Measurements from ENCODE around the gene LETM1. TPM values are rescaled to one million over a fixed set of nuclear protein-coding genes. Genes with fewer than 3 reads are reported as not detected.

The LETM1 gene
- total and polyA plus RNA-seq, 2 of the 13 experiments (the other 11 are each of a cell fraction or from before 2014, with no cell fraction given), result 9.7 to 41.6 TPM

GRCh38 chr4:1833307-1834046 is 22.5 kb downstream of the LETM1 start:
- 93% methylated on average over 7 of the region's 14 CpGs for WGBS (ENCODE audit: low lambda C conversion rate)
- DNase-seq (ENCODE audit: low spot score) (no peak), FAIRE-seq (no peak), ATAC-seq (no peak)
- H3K79me2 ChIP-seq (ENCODE audit: insufficient read depth, low read length), result no peaks in the 10 kb centered on the region
- CTCF ChIA-PET (ENCODE audit: low intra/inter-chr PET ratio, low total read pairs), result no interaction called here
- peaks cover 21 to 63% of the 10 kb centered on the region in 2 experiments; a peak in 4 of 5 replicates for H3K36me3 ChIP-seq (replicated peaks in 1 of 2; ENCODE audit: control insufficient read depth in 1 of 2, insufficient read depth in 2 of 2, low read length in 2 of 2)
- H3K9me3 ChIP-seq (ENCODE audit: low read length), result no peaks in the 10 kb centered on the region
- no peak overlapping the region for H3K4me2 ChIP-seq (ENCODE audit: low read depth, low read length)
- H3K4me3 ChIP-seq (replicated peaks in 1 of 3; ENCODE audit: insufficient read depth in 1 of 3, low read depth in 2 of 3, low read length in 3 of 3), result no peak overlapping the region
- BruUV-seq (replicated peaks), result no TSS peak
- TF ChIP-seq TGIF2 (CRISPR knock-in tag; IDR thresholded peaks at IDR 0.05) (no peak), ZNF296 (CRISPR knock-in tag; conservative IDR thresholded peaks at IDR 0.05) (no peak), TBX3 (IDR thresholded peaks at IDR 0.05; ENCODE audit: borderline replicate concordance) (no peak), KLF16 (CRISPR knock-in tag; IDR thresholded peaks at IDR 0.05) (no peak), ZNF691 (CRISPR knock-in tag; IDR thresholded peaks at IDR 0.05; ENCODE audit: borderline replicate concordance, low read depth) (no peak)
- no peak overlapping the region for H3K27ac ChIP-seq (ENCODE audit: extremely low read length, insufficient read depth, low read length)
- H2AFZ ChIP-seq (ENCODE audit: low read length), result no peak overlapping the region
- in situ Hi-C loops (cut with HindIII; ENCODE audit: extremely low pct_ligation_motif_present, low pct_unique_long_range_greater_than_20kb), result no loop called here
- no peaks in the 10 kb centered on the region for H4K20me1 ChIP-seq (ENCODE audit: insufficient read depth, low read length)
- intact Hi-C loops (cut with micrococcal nuclease; ENCODE audit: unreplicated experiment), result no loop called here
- H3K27me3 ChIP-seq (ENCODE audit: control insufficient read depth in 1 of 2, insufficient read depth in 2 of 2, low read length in 2 of 2), result no peaks in the 10 kb centered on the region
- POLR2A ChIA-PET, result no interaction called here
- H3K4me1 ChIP-seq (ENCODE audit: insufficient read depth, low read length), result peaks cover 22% of the 10 kb centered on the region
- no peak overlapping the region for H3K9ac ChIP-seq (ENCODE audit: insufficient read depth, low read depth, low read length)

- Histone ChIP-seq H3K9me3 (ENCODE audit: low read length) (no peaks in the 10 kb centered on the region), H3K4me3 (replicated peaks in 1 of 3; ENCODE audit: insufficient read depth in 1 of 3, low read depth in 2 of 3, low read length in 3 of 3) (no peak overlapping the region), H3K27me3 (ENCODE audit: control insufficient read depth in 1 of 2, insufficient read depth in 2 of 2, low read length in 2 of 2) (no peaks in the 10 kb centered on the region), H3K79me2 (ENCODE audit: insufficient read depth, low read length) (no peaks in the 10 kb centered on the region), H3K36me3 (replicated peaks in 1 of 2; ENCODE audit: control insufficient read depth in 1 of 2, insufficient read depth in 2 of 2, low read length in 2 of 2) (peaks cover 18 to 57% of the 10 kb centered on the region in 2 experiments; a peak in 4 of 5 replicates), H3K4me1 (ENCODE audit: insufficient read depth, low read length) (peaks cover 22% of the 10 kb centered on the region), H2AFZ (ENCODE audit: low read length) (no peak overlapping the region), H3K4me2 (ENCODE audit: low read depth, low read length) (no peak overlapping the region), H3K9ac (ENCODE audit: insufficient read depth, low read depth, low read length) (no peak overlapping the region), H4K20me1 (ENCODE audit: insufficient read depth, low read length) (no peaks in the 10 kb centered on the region), H3K27ac (ENCODE audit: extremely low read length, insufficient read depth, low read length) (no peak overlapping the region)
- ChIA-PET CTCF (ENCODE audit: low intra/inter-chr PET ratio, low total read pairs) (no interaction called here), POLR2A (no interaction called here)
- 97% methylated on average over 16 of the region's 18 CpGs for WGBS (ENCODE audit: low lambda C conversion rate)
- ATAC-seq (no peak), FAIRE-seq (no peak), DNase-seq (ENCODE audit: low spot score) (no peak)
- in situ Hi-C loops (cut with HindIII; ENCODE audit: extremely low pct_ligation_motif_present, low pct_unique_long_range_greater_than_20kb), result no loop called here
- BruUV-seq (replicated peaks), result no TSS peak
- TF ChIP-seq ARID4A (CRISPR knock-in tag; IDR thresholded peaks at IDR 0.05; ENCODE audit: borderline replicate concordance) (no peak), ZNF274 (CRISPR knock-in tag; IDR thresholded peaks at IDR 0.05) (no peak), ZNF329 (CRISPR knock-in tag; IDR thresholded peaks at IDR 0.05; ENCODE audit: low read depth) (no peak), KLF6 (CRISPR knock-in tag; IDR thresholded peaks at IDR 0.05) (no peak), TGIF2 (CRISPR knock-in tag; IDR thresholded peaks at IDR 0.05) (no peak), PHF5A (CRISPR knock-in tag; IDR thresholded peaks at IDR 0.05; ENCODE audit: low read depth, unreplicated experiment) (no peak), SMYD3 (CRISPR knock-in tag; IDR thresholded peaks at IDR 0.05) (no peak), HNF4A (CRISPR knock-in tag; IDR thresholded peaks at IDR 0.05) (no peak)
- intact Hi-C loops (cut with micrococcal nuclease; ENCODE audit: unreplicated experiment), result no loop called here
Measured at GRCh38 chr4:1832690-1833089, 23.3 kb downstream of the LETM1 start.
